Endothelial cell of hepatic sinusoid (primary cell): ENCODE measurements around the gene ASIC3.
"Not testable (repeated sequence)": the region's sequence is repeated elsewhere in the genome, so short reads cannot be mapped to it uniquely, and the experiment has no call there.

Source experiments
- in situ Hi-C: cut with HindIII; loops from 2 replicates; pipeline ENCODE4 v1.10.0; 2017; ENCODE audit warnings: low sequenced_read_pairs

The ASIC3 gene

GRCh38 chr7:151013356-151013732 is 35.0 kb upstream of the ASIC3 start:
- in situ Hi-C loops, result loop anchor here (5.0 to 10.0 kb wide), 2 partner anchors 59 to 134 kb away; no protein-coding TSS in a partner anchor

DNA sequence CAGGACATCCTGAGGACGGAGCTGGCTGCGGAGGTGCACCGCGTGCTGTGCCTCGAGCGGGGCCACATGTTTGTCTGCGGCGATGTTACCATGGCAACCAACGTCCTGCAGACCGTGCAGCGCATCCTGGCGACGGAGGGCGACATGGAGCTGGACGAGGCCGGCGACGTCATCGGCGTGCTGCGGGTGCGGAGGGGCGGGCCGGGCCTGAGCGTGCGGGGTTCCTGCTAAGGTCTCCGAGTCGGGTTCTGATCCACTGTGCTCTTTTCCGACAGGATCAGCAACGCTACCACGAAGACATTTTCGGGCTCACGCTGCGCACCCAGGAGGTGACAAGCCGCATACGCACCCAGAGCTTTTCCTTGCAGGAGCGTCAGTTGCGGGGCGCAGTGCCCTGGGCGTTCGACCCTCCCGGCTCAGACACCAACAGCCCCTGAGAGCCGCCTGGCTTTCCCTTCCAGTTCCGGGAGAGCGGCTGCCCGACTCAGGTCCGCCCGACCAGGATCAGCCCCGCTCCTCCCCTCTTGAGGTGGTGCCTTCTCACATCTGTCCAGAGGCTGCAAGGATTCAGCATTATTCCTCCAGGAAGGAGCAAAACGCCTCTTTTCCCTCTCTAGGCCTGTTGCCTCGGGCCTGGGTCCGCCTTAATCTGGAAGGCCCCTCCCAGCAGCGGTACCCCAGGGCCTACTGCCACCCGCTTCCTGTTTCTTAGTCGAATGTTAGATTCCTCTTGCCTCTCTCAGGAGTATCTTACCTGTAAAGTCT is 34.4 kb upstream of the ASIC3 start:
- in situ Hi-C loops, result loop anchor here (5.0 to 10.0 kb wide), 2 partner anchors 59 to 133 kb away; no protein-coding TSS in a partner anchor

- in situ Hi-C loops, result loop anchor here (5.0 to 10.0 kb wide), 2 partner anchors 60 to 132 kb away; no protein-coding TSS in a partner anchor
Observed at GRCh38 chr7:151014950-151015349, 33.4 kb upstream of the ASIC3 start.

- in situ Hi-C loops, result loop anchor here (10.0 kb wide), 1 partner anchor 61 kb away; no protein-coding TSS in a partner anchor
Observed at GRCh38 chr7:151015967-151016366, 32.4 kb upstream of the ASIC3 start.

GRCh38 chr7:151016505-151016904 is 31.8 kb upstream of the ASIC3 start:
- in situ Hi-C loops, result loop anchor here (10.0 kb wide), 1 partner anchor 62 kb away; no protein-coding TSS in a partner anchor

DNA sequence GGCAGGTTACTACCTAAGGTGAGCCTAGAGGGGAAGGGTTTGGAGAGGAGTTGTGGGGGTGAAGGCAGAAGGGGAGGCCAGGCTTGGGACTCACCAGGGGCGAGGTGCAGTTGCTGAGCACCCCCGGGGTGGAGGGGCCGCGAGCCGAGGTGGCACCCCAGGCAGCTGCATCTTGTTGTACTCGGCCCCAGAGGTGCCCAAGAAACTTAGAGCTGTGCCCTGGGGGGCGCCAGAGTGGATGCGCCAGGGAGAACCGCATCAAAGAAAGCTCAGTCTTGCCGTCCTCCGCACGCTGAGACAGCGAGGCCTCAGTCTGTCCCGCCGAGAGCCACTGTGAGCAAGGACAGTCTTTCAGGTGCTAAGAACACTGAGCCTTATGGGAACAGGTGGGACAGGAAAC is 31.4 kb upstream of the ASIC3 start:
- in situ Hi-C loops, result loop anchor here (10.0 kb wide), 1 partner anchor 62 kb away; no protein-coding TSS in a partner anchor

GRCh38 chr7:151017370-151017952 is 30.9 kb upstream of the ASIC3 start:
- in situ Hi-C loops, result loop anchor here (10.0 kb wide), 1 partner anchor 63 kb away; no protein-coding TSS in a partner anchor

DNA sequence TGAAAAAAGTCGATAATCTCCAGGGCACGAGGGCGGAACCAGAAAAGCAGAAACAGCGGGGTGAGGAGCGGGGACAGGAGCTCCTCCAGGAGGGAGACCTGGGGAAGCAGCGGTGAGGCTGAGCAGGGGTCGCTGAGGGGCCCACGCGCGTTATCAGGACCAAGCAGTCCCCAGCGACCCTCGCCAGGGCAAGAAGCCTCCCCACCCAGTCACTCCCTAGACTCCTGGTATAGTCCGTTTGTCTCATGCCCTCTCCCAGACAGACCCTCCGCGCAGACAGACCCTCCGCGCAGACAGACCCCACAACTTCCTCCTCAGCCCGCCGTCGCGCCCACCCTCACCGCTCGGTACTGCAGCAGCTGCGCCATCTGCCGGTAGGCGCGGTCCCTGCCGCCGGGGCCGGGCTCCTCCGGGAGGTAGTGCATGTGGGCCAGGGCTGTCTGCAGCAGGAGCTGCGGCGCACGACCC is 30.3 kb upstream of the ASIC3 start:
- in situ Hi-C loops, result loop anchor here (10.0 kb wide), 1 partner anchor 63 kb away; no protein-coding TSS in a partner anchor

DNA sequence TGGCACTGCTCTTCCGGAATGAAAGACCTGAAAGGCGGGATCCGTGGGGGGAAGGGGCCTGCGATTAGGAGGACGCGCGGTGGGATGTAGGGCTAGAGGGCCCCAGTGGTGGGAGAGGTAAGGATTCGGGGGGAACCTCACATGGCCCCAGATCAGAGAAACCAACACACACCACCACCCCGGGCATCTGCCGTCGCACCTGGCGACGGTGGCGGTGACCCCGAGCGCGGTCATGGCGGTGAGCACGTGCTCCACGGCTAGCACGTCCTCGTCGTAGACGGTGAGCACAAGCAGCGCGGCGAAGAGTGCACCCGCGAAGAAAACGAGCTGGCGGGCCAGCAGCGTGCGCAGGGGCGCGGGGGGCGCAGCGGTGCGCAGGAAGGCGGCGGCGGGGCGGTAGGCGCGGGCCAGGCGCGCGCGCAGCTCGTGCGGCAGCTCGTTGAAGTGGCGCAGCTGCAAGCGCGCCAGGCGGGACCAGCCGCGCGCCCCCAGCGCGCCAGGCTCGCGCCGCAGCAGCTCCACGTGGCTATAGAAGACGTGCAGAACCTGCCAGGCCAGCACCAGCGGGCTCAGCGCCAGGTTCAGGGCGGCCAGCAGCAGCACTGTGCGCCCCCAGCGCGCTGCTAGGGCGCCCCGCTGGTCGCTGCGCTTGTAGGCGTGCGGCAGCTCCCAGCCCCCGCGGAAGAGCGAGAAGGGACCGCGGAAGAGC is 29.8 kb upstream of the ASIC3 start:
- in situ Hi-C loops, result loop anchor here (10.0 kb wide), 1 partner anchor 64 kb away; no protein-coding TSS in a partner anchor

DNA sequence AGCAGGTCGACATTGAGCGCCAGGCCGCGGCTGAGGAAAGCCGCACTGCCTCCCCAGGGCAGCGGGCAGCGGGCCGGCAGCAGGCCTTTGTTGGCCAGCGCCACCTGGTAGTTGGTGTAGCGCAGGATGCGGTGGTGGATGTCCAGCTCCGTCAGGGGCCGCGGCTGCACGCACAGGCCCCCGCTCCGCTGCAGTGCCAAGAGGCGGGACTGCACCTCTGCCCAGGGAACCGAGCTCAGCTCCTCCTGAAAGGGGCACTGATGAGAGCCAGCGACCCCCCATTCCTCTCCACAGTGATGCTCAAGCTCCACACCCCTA is 29.2 kb upstream of the ASIC3 start:
- in situ Hi-C loops, result loop anchor here (10.0 kb wide), 1 partner anchor 64 kb away; no protein-coding TSS in a partner anchor

DNA sequence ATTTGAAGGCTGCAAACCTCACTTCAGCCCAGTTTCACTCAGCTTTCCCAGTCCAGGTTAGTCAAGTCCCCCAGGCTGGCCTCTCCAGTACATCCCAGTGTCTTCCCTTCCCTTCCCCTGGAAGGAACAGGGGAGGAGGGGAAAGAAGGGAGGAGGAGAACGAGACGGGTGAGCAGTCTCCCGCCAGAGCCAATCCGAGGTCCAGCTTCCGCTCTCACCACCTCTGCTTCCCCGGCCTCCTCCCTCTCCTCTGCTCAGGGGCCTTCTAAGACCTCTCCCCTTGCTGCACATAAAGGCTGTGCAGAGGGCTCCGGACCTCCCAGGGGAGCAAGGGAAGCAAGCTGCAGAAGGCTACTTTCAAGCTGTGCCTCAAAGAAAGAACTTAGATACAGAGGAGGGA is 28.1 kb upstream of the ASIC3 start:
- in situ Hi-C loops, result no loop called here

GRCh38 chr7:151023232-151023631 is 25.1 kb upstream of the ASIC3 start:
- in situ Hi-C loops, result no loop called here

GRCh38 chr7:151024435-151025056 is 23.8 kb upstream of the ASIC3 start, which contains the start of gene ATG9B:
ATG9B (minus strand) TSS chr7:151024494; CDS start chr7:151024423, 71 bp downstream.
- in situ Hi-C loops, result no loop called here

DNA sequence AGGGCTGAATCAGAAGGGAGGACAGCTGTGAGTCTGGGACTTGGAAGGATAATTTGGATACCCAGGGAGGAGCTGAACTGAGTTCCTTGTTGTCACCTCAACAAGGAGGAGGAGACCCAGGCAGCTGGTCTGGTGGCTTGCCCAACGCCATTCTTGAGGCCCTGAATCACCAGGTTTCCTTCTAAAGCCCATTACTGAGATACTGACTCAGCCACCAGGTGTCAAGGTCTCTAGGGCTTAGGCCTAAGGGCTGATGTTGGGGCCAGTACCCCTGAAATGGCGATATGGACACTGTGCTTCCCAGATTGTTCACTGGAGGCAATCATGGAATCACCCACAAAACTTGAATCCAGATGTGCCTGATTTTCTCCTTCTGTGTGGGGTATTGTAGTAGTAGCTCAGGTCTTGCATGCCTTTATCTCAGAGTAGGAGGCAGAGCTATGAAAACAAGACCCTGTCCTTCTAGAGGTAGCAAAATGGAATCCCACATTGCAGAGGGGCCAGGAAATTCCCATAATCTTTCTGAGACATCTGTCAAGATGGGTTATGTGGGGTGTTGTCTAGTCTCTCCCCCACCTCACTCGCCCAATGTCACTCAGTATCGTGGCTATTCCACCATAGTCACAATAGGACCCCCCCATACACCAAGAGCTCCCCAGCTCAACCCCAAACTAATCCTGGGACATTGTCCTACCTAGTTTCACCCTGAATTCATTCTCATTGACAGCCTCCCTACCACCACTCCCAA is 22.2 kb upstream of the ASIC3 start:
- in situ Hi-C loops, result no loop called here

GRCh38 chr7:151026771-151027727 is 21.3 kb upstream of the ASIC3 start:
- in situ Hi-C loops, result not testable (repeated sequence)

DNA sequence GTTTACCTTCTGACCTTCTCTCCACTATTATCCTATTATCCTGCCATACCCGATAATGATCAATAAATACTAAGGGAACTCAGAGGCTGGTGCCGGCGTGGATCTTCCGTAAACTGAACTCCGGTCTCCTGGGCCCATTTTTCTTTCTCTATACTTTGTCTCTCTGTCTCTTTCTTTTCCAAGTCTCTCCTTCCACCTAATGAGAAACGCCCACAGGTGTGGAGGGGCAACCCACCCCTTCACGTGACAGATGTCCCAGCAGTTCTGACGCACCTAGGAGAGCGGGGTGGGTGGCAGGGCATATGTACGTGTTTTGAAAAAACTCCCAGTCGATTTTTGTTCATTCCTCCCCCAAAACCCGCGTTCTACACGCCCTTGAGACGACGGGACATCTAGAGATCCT is 20.6 kb upstream of the ASIC3 start:
- in situ Hi-C loops, result not testable (repeated sequence)

DNA sequence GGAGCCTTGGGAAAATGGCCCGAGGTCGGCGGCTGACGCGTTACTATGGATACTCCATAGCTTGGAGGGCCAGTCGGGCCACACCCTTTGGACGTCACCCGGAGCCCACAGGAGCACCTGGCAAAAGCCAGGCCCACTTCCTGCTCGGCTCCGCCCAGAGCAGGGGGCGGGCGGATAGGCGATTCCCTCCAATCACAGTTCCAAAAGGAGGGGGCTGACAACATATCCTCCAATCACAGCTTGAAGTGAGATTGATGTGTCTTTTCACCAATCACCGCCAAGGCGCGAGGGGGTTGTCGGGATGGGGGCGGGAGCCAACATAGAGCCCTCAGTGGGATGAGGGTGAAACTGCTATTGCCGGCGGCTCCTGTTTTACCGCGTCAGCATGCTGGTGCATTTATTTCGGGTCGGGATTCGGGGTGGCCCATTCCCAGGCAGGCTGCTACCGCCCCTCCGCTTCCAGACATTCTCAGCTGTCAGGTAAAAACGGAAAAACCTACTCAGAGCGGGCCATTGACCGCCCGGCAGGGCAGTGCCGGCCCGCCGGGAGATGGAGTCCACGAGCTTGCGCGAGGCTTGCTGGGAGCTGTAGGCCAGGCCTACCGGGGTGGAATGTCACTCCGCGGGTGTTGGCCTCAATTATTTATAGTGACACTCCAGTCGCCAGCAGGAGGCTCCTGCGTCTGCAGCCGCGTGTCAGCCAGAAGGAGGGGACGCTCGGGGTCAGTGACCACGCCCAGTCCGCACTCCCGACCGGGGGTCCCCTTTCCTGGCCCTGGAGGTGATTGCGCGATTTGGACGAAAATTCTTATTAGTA is 20.0 kb upstream of the ASIC3 start, which contains the start of gene ABCB8:
ABCB8 (plus strand) TSS at position 320 of the 817 bp plus-strand sequence; CDS start at position 386, 66 bp downstream.
- in situ Hi-C loops, result no loop called here

GRCh38 chr7:151028948-151029501 is 19.3 kb upstream of the ASIC3 start:
- in situ Hi-C loops, result no loop called here
